ENCODE data around the gene TBL2. TPM values are rescaled to one million over a fixed set of nuclear protein-coding genes. Genes with fewer than 3 reads are reported as not detected.

The TBL2 gene
- polyA plus RNA-seq, 3 donors: 10.4 to 40.1 (median 26.2) TPM

- 92% methylated on average over 4 of the region's 5 CpGs for WGBS (ENCODE audit: insufficient coverage)
- Histone ChIP-seq H3K36me3 (replicated peaks in 1 of 2; ENCODE audit: control insufficient read depth in 1 of 2, insufficient read depth in 2 of 2, low read length in 2 of 2) (peaks cover 46 to 54% of the 10 kb centered on the region in 2 donors), H3K27me3 (ENCODE audit: control insufficient read depth in 2 of 2, insufficient read depth in 2 of 2, low read length in 2 of 2) (no peaks in the 10 kb centered on the region), H3K27ac (ENCODE audit: low read depth in 1 of 2, low read length in 2 of 2) (no peak overlapping the region), H3K4me1 (ENCODE audit: control insufficient read depth in 1 of 2, insufficient read depth in 2 of 2, low read length in 2 of 2) (peaks cover 7 to 13% of the 10 kb centered on the region in 2 donors), H3K4me2 (replicated peaks; ENCODE audit: extremely low read depth, low read length, poor library complexity, severe bottlenecking) (no peak overlapping the region), H2AFZ (ENCODE audit: insufficient read depth, low read depth, low read length, poor library complexity, severe bottlenecking) (no peak overlapping the region), H4K20me1 (ENCODE audit: insufficient read depth, low read length) (peaks cover 16% of the 10 kb centered on the region), H3K9ac (ENCODE audit: insufficient read depth, low read length, poor library complexity, severe bottlenecking) (no peak overlapping the region), H3K79me2 (ENCODE audit: insufficient read depth, low read length) (peaks cover 11% of the 10 kb centered on the region), H3K9me3 (replicated peaks in 1 of 2; ENCODE audit: control insufficient read depth in 1 of 2, insufficient read depth in 1 of 2, low read length in 2 of 2) (no peaks in the 10 kb centered on the region), H3K4me3 (replicated peaks in 1 of 3; ENCODE audit: low read depth in 2 of 3, low read length in 3 of 3) (no peak overlapping the region)
- Mint-ChIP-seq H3K36me3 (peaks cover 47 to 59% of the 10 kb centered on the region in 2 donors), H3K27me3 (ENCODE audit: low read depth in 3 of 3) (peaks cover 3% of the 10 kb centered on the region in 3 donors), H3K9me3 (no peaks in the 10 kb centered on the region), H3K4me1 (peaks cover 21% of the 10 kb centered on the region), H3K4me3 (no peak overlapping the region), H3K27ac (peak overlapping the region in 1 of 7 donors; percentile 54)
- no peak for DNase-seq
- TF ChIP-seq, protein P1, sequence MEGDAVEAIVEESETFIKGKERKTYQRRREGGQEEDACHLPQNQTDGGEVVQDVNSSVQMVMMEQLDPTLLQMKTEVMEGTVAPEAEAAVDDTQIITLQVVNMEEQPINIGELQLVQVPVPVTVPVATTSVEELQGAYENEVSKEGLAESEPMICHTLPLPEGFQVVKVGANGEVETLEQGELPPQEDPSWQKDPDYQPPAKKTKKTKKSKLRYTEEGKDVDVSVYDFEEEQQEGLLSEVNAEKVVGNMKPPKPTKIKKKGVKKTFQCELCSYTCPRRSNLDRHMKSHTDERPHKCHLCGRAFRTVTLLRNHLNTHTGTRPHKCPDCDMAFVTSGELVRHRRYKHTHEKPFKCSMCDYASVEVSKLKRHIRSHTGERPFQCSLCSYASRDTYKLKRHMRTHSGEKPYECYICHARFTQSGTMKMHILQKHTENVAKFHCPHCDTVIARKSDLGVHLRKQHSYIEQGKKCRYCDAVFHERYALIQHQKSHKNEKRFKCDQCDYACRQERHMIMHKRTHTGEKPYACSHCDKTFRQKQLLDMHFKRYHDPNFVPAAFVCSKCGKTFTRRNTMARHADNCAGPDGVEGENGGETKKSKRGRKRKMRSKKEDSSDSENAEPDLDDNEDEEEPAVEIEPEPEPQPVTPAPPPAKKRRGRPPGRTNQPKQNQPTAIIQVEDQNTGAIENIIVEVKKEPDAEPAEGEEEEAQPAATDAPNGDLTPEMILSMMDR (IDR thresholded peaks at IDR 0.05): no peak
- intact Hi-C loops (cut with micrococcal nuclease): no loop called here
Measured at GRCh38 chr7:73569042-73569608, 9.3 kb downstream of the TBL2 start.

DNA sequence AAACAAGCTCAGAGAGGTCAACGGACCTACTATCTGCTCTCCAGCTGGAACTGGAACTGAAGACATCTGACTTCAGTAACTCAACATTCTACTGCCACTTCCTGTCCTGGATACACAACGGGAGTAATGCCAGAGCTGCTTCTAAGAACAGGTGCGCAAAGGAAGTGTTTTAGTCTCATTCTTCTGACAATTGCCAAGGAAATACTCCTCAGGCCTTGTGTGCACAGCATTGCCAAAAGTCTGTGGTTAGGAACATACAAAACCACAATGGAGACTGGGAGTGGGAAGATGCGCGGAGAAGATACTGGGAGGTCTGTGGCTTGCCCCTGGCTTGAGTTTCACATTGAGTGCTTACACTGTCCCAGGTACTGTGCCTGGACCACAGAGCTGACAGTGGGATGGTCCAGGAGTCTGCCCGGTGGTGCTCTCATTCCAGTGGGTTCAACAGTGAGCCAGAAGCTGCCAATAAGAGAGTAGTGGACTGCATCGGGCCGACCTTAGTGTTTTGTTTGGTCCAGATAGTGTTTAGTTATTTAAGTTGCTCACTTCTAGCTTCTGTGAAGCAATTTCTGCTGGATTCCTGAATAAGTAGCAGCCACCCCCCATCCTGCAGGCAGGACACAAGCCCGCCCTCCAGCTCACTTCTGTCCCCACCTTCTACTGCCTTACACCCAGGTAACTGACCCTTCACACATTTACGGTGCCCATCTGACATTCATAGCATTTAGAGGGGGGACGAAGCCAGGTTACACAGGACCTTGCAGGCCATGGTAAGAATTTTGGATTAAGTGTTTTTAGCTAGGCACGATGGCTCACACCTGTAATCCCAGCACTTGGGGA is 10.3 kb downstream of the TBL2 start:
- no peak overlapping the region for H3K4me3 Mint-ChIP-seq
- TF ChIP-seq, protein P1 (IDR thresholded peaks at IDR 0.05): no peak
- no peak overlapping the region for H3K4me2 ChIP-seq (replicated peaks; ENCODE audit: extremely low read depth, low read length, poor library complexity, severe bottlenecking)

More for the DNA sequence above, 10.3 kb downstream of the TBL2 start:
- no peak for DNase-seq
- peaks cover 36 to 44% of the 10 kb centered on the region in 2 donors for H3K36me3 ChIP-seq (replicated peaks in 1 of 2; ENCODE audit: control insufficient read depth in 1 of 2, insufficient read depth in 2 of 2, low read length in 2 of 2)
- H2AFZ ChIP-seq (ENCODE audit: insufficient read depth, low read depth, low read length, poor library complexity, severe bottlenecking): no peak overlapping the region
- Mint-ChIP-seq H3K9me3 (no peaks in the 10 kb centered on the region), H3K36me3 (peaks cover 37 to 48% of the 10 kb centered on the region in 2 donors), H3K27me3 (ENCODE audit: low read depth in 3 of 3) (peaks cover 3 to 4% (median 3%) of the 10 kb centered on the region in 3 donors), H3K4me1 (peaks cover 21% of the 10 kb centered on the region), H3K27ac (no peak overlapping the region)
- intact Hi-C loops (cut with micrococcal nuclease): no loop called here
- H3K9ac ChIP-seq (ENCODE audit: insufficient read depth, low read length, poor library complexity, severe bottlenecking): no peak overlapping the region
- H3K27me3 ChIP-seq (ENCODE audit: control insufficient read depth in 2 of 2, insufficient read depth in 2 of 2, low read length in 2 of 2): no peaks in the 10 kb centered on the region
- peaks cover 7 to 13% of the 10 kb centered on the region in 2 donors for H3K4me1 ChIP-seq (ENCODE audit: control insufficient read depth in 1 of 2, insufficient read depth in 2 of 2, low read length in 2 of 2)
- H3K27ac ChIP-seq (ENCODE audit: low read depth in 1 of 2, low read length in 2 of 2): no peak overlapping the region
- peaks cover 2% of the 10 kb centered on the region for H3K79me2 ChIP-seq (ENCODE audit: insufficient read depth, low read length)
- no peak overlapping the region for H3K4me3 ChIP-seq (replicated peaks in 1 of 3; ENCODE audit: low read depth in 2 of 3, low read length in 3 of 3)
- no peaks in the 10 kb centered on the region for H3K9me3 ChIP-seq (replicated peaks in 1 of 2; ENCODE audit: control insufficient read depth in 1 of 2, insufficient read depth in 1 of 2, low read length in 2 of 2)
- WGBS (ENCODE audit: insufficient coverage): 62% methylated on average over 5 of the region's 12 CpGs
- peaks cover 6% of the 10 kb centered on the region for H4K20me1 ChIP-seq (ENCODE audit: insufficient read depth, low read length)
